NB4 (cell line): ENCODE data around the gene CIITA.

ENCODE experiments used
- CTCF ChIP-seq: IDR thresholded peaks from one replicate; pipeline ENCODE4 v1.5.1; 2012; ENCODE audit warnings: low read depth, low read length
- MAX ChIP-seq: IDR thresholded peaks from 2 replicates; pipeline ENCODE4 v1.6.1; 2011; ENCODE audit warnings: low read depth, low read length
- POLR2A ChIP-seq: IDR thresholded peaks from 2 replicates; pipeline ENCODE4 v1.6.1; 2011; ENCODE audit warnings: mild to moderate bottlenecking; ENCODE audit not compliant: insufficient read length; ENCODE audit errors: extremely low read depth

- TF ChIP-seq POLR2A (no peak), CTCF (no peak), MAX (no peak)
Measured at GRCh38 chr16:10930755-10931093, 53.7 kb downstream of the CIITA start.
